Measurements from ENCODE around the gene DPPA4. TPM values are rescaled to one million over a fixed set of nuclear protein-coding genes. Genes with fewer than 3 reads are reported as not detected.

Gene DPPA4
- total and polyA plus RNA-seq, 2 donors (not counting 1 experiment from before 2014, with no cell fraction given): 2.8 to 3.3 TPM

DNA sequence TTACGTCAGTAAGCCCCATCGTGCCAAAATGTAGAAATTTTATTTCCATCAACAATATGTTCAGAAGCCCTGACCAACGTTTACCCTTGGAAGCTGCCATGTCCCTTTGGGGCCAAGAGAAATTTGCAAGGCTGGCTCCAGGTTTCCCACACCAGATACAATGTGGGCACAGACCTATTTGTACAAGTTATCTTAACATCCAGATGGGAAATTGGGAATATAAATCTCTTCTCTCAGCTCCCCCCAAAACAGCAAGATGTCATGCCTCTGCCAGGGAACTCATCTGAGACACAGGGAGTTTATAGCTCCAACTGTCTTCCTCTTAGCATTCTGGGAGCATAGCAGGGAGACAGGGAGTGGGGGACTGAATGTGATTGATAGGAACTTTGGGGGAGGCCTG, 11.7 kb downstream of the DPPA4 start:
- POLR2A ChIA-PET: no interaction called here
- WGBS (ENCODE audit: insufficient coverage): no CpG with 5 or more reads among the region's 3 CpGs
- Mint-ChIP-seq H3K4me3 (no peak overlapping the region), H3K27me3 (no peaks in the 10 kb centered on the region), H3K27ac (no peak overlapping the region), H3K9me3 (ENCODE audit: insufficient read depth) (no peaks in the 10 kb centered on the region), H3K4me1 (no peaks in the 10 kb centered on the region)
- no peaks in the 10 kb centered on the region for H3K27me3 ChIP-seq (replicated peaks in 1 of 4; ENCODE audit: control extremely low read depth in 1 of 4, control insufficient read depth in 3 of 4, insufficient read depth in 4 of 4, low read length in 3 of 4)
- no peaks in the 10 kb centered on the region for H3K79me2 ChIP-seq (ENCODE audit: control insufficient read depth, insufficient read depth, low read length)
- H3K36me3 ChIP-seq (replicated peaks in 1 of 2; ENCODE audit: control extremely low read depth in 1 of 2, control insufficient read depth in 1 of 2, extremely low read depth in 1 of 2, insufficient read depth in 2 of 2, low read length in 1 of 2): no peaks in the 10 kb centered on the region
- no peaks in the 10 kb centered on the region for H3K4me1 ChIP-seq (ENCODE audit: control insufficient read depth in 2 of 2, insufficient read depth in 2 of 2, low read length in 2 of 2)
- no peak for ATAC-seq (ENCODE audit: low read depth)
- no peak overlapping the region for H2AFZ ChIP-seq (ENCODE audit: insufficient read depth, low read depth, low read length, poor library complexity, severe bottlenecking)
- H3K9me3 ChIP-seq (ENCODE audit: control extremely low read depth in 1 of 3, control insufficient read depth in 2 of 3, insufficient read depth in 1 of 3, low read length in 2 of 3): peaks cover 0 to 6% (median 0%) of the 10 kb centered on the region in 3 donors
- CTCF ChIA-PET: no interaction called here
- no peak overlapping the region for H3K27ac ChIP-seq (ENCODE audit: low read length in 2 of 2)
- no peak overlapping the region for H3K9ac ChIP-seq (ENCODE audit: low read length)
- TF ChIP-seq, protein P1, sequence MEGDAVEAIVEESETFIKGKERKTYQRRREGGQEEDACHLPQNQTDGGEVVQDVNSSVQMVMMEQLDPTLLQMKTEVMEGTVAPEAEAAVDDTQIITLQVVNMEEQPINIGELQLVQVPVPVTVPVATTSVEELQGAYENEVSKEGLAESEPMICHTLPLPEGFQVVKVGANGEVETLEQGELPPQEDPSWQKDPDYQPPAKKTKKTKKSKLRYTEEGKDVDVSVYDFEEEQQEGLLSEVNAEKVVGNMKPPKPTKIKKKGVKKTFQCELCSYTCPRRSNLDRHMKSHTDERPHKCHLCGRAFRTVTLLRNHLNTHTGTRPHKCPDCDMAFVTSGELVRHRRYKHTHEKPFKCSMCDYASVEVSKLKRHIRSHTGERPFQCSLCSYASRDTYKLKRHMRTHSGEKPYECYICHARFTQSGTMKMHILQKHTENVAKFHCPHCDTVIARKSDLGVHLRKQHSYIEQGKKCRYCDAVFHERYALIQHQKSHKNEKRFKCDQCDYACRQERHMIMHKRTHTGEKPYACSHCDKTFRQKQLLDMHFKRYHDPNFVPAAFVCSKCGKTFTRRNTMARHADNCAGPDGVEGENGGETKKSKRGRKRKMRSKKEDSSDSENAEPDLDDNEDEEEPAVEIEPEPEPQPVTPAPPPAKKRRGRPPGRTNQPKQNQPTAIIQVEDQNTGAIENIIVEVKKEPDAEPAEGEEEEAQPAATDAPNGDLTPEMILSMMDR (IDR thresholded peaks at IDR 0.05): no peak
- TF ChIP-seq EZH2 (IDR thresholded peaks at IDR 0.05; ENCODE audit: borderline replicate concordance, insufficient read depth, low read depth, low read length, poor library complexity, severe bottlenecking): no peak
- DNase-seq: no peak
- H3K4me3 ChIP-seq (ENCODE audit: control extremely low read depth in 1 of 5, extremely low read depth in 1 of 5, insufficient read depth in 1 of 5, low read depth in 2 of 5, low read length in 4 of 5): no peak overlapping the region
- H4K20me1 ChIP-seq (ENCODE audit: control insufficient read depth, insufficient read depth, low read length, poor library complexity, severe bottlenecking): no peaks in the 10 kb centered on the region
- no peak overlapping the region for H3K4me2 ChIP-seq (replicated peaks; ENCODE audit: low read depth, low read length, poor library complexity, severe bottlenecking)
- intact Hi-C loops (cut with micrococcal nuclease): no loop called here

DNA sequence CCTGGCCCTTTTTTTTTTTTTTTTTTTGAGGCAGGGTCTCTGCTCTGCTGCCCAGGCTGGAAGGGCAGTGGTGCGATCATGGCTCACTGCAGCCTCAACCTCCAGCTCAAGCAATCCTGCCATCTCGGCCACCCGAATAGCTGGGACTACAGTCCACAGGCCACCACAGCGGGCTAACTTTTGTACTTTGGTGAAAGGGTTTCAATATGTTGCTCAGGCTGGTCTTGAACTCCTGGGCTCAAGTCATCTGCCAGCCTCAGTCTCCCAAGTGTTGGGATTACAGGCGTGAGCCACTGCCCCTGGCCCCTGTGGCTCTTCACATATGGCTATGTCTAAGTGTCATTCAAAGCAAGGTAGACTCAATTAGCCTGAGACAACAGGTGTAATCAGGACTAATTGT, 12.2 kb downstream of the DPPA4 start:
- WGBS (ENCODE audit: insufficient coverage): 94% methylated on average over 2 of the region's 5 CpGs
- Mint-ChIP-seq H3K27ac (no peak overlapping the region), H3K4me3 (no peak overlapping the region), H3K4me1 (no peaks in the 10 kb centered on the region), H3K9me3 (ENCODE audit: insufficient read depth) (no peaks in the 10 kb centered on the region), H3K27me3 (no peaks in the 10 kb centered on the region)
- H3K9me3 ChIP-seq (ENCODE audit: control extremely low read depth in 1 of 3, control insufficient read depth in 2 of 3, insufficient read depth in 1 of 3, low read length in 2 of 3): peaks cover 0 to 6% (median 0%) of the 10 kb centered on the region in 3 donors
- no peak overlapping the region for H3K4me2 ChIP-seq (replicated peaks; ENCODE audit: low read depth, low read length, poor library complexity, severe bottlenecking)
- no peaks in the 10 kb centered on the region for H3K36me3 ChIP-seq (replicated peaks in 1 of 2; ENCODE audit: control extremely low read depth in 1 of 2, control insufficient read depth in 1 of 2, extremely low read depth in 1 of 2, insufficient read depth in 2 of 2, low read length in 1 of 2)
- H3K4me1 ChIP-seq (ENCODE audit: control insufficient read depth in 2 of 2, insufficient read depth in 2 of 2, low read length in 2 of 2): no peaks in the 10 kb centered on the region
- H3K9ac ChIP-seq (ENCODE audit: low read length): no peak overlapping the region
- no peaks in the 10 kb centered on the region for H4K20me1 ChIP-seq (ENCODE audit: control insufficient read depth, insufficient read depth, low read length, poor library complexity, severe bottlenecking)
- ChIA-PET CTCF (no interaction called here), POLR2A (no interaction called here)
- ATAC-seq (ENCODE audit: low read depth) (no peak), DNase-seq (no peak)
- H2AFZ ChIP-seq (ENCODE audit: insufficient read depth, low read depth, low read length, poor library complexity, severe bottlenecking): no peak overlapping the region
- intact Hi-C loops (cut with micrococcal nuclease): no loop called here
- H3K27me3 ChIP-seq (replicated peaks in 1 of 4; ENCODE audit: control extremely low read depth in 1 of 4, control insufficient read depth in 3 of 4, insufficient read depth in 4 of 4, low read length in 3 of 4): no peaks in the 10 kb centered on the region
- TF ChIP-seq, protein P1 (IDR thresholded peaks at IDR 0.05): no peak
- no peak for TF ChIP-seq EZH2 (IDR thresholded peaks at IDR 0.05; ENCODE audit: borderline replicate concordance, insufficient read depth, low read depth, low read length, poor library complexity, severe bottlenecking)
- H3K79me2 ChIP-seq (ENCODE audit: control insufficient read depth, insufficient read depth, low read length): no peaks in the 10 kb centered on the region
- no peak overlapping the region for H3K27ac ChIP-seq (ENCODE audit: low read length in 2 of 2)
- H3K4me3 ChIP-seq (ENCODE audit: control extremely low read depth in 1 of 5, extremely low read depth in 1 of 5, insufficient read depth in 1 of 5, low read depth in 2 of 5, low read length in 4 of 5): no peak overlapping the region

All from B cell (primary cell).